ENCODE measurements around the gene ARPC4.

The ARPC4 gene

GRCh38 chr3:9817436-9817835, 24.6 kb downstream of the ARPC4 start:
- TF ChIP-seq CTCF (IDR thresholded peaks at IDR 0.05): no peak

GRCh38 chr3:9818666-9819335, 25.9 kb downstream of the ARPC4 start:
- no peak for TF ChIP-seq CTCF (IDR thresholded peaks at IDR 0.05)

GRCh38 chr3:9820543-9820942, 27.7 kb downstream of the ARPC4 start:
- no peak for TF ChIP-seq CTCF (IDR thresholded peaks at IDR 0.05)

GRCh38 chr3:9820946-9821345, 28.1 kb downstream of the ARPC4 start:
- peak; percentile 29; the same call in 1 of the 2 replicates for TF ChIP-seq CTCF (IDR thresholded peaks at IDR 0.05)

- TF ChIP-seq CTCF (IDR thresholded peaks at IDR 0.05): no peak
Observed at GRCh38 chr3:9825451-9826040, 32.7 kb downstream of the ARPC4 start.

GRCh38 chr3:9826815-9827573, 34.1 kb downstream of the ARPC4 start:
- TF ChIP-seq CTCF (IDR thresholded peaks at IDR 0.05): 0 out of 2 replicates have a peak, but pooled peaks have one; percentile 29

- no peak for TF ChIP-seq CTCF (IDR thresholded peaks at IDR 0.05)
Observed at GRCh38 chr3:9828801-9829755, 36.2 kb downstream of the ARPC4 start.

Data from LNCAP (cell line).